GM11168 (cell line): ENCODE results near the gene XPC.
"Not testable (repeated sequence)": the region's sequence is repeated elsewhere in the genome, so short reads cannot be mapped to it uniquely, and the experiment has no call there.

Experiments used
- in situ Hi-C: fragments of 300-500 bp; cut with MboI; formaldehyde crosslinking; loops from one replicate; pipeline ENCODE4 v1.12.0; 2022; ENCODE audit warnings: low sequenced_read_pairs; ENCODE audit not compliant: unreplicated experiment

XPC gene

GRCh38 chr3:14124223-14124614, 54.2 kb downstream of the XPC start:
- in situ Hi-C loops = no loop called here

GRCh38 chr3:14123308-14124222, 54.8 kb downstream of the XPC start:
- in situ Hi-C loops = no loop called here

GRCh38 chr3:14122301-14122700, 56.1 kb downstream of the XPC start:
- in situ Hi-C loops = no loop called here

GRCh38 chr3:14121859-14122258, 56.5 kb downstream of the XPC start:
- in situ Hi-C loops = no loop called here

- in situ Hi-C loops = not testable (repeated sequence)
Measured at GRCh38 chr3:14120921-14121448, 57.4 kb downstream of the XPC start.

- in situ Hi-C loops = no loop called here
Measured at GRCh38 chr3:14120111-14120920, 58.1 kb downstream of the XPC start.

GRCh38 chr3:14119651-14120050, 58.8 kb downstream of the XPC start:
- in situ Hi-C loops = no loop called here

GRCh38 chr3:14118400-14119381, 59.7 kb downstream of the XPC start:
- in situ Hi-C loops = no loop called here

- in situ Hi-C loops = no loop called here
Measured at GRCh38 chr3:14117468-14118399, 60.7 kb downstream of the XPC start.

- in situ Hi-C loops = no loop called here
Measured at GRCh38 chr3:14113965-14114635, 64.3 kb downstream of the XPC start.

GRCh38 chr3:14110699-14111098, 67.7 kb downstream of the XPC start:
- in situ Hi-C loops = no loop called here

- in situ Hi-C loops = not testable (repeated sequence)
Measured at GRCh38 chr3:14109821-14110220, 68.6 kb downstream of the XPC start.

GRCh38 chr3:14097616-14098391, 80.6 kb downstream of the XPC start:
- in situ Hi-C loops = no loop called here

GRCh38 chr3:14096742-14097141, 81.7 kb downstream of the XPC start:
- in situ Hi-C loops = no loop called here
